ENCODE results near the gene CRCP. TPM values are rescaled to one million over a fixed set of nuclear protein-coding genes. Genes with fewer than 3 reads are reported as not detected.

CRCP gene
- total and polyA plus RNA-seq, 2 of the 13 experiments (the other 11 are each of a cell fraction or from before 2014, with no cell fraction given): 22.7 to 31.0 TPM

DNA sequence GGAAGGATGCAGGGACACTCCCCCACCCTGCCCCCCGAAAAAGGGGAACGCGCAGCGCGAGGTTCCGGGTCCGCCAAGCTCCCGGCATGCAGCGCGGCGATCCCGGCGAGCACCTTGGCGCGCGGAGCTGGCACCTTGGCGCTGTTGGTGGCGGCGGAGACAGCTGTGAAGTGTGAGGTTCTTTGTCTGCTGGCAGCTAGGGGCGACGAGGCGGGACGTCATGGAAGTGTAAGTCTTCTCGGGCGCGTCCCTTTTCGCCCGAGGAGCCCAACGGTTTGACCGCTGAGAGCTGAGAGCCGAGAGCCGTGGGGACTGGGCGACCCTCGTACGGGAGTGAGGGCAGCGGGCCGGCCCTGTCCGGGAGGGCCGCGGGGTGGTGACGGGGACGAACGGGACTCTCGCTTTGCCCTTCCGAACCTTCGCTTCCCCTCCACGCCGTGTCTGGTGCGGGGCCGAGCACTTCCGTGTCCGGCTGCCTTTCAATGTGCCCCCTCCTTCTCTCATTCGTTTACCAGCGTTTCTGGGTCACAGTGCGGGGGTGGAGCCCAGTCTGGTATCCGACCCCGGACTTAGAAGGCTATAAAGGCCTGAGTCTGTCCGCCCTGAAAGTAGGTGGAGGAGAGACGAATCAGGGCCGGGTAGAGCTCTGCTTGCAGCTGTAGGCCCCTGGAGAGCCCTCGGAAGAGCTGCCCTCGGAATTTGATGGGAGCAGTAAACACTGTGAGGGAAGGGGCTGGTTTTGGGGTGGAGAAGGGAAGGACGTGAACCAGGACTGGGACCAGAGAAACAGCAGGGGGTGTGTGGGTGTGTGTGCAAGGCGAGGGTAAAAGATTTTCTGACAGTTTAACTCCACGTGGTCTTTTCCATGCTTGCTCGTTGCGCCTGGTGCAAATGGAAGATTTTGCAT lies at the start of gene CRCP (continued):
- TF ChIP-seq, protein P1, sequence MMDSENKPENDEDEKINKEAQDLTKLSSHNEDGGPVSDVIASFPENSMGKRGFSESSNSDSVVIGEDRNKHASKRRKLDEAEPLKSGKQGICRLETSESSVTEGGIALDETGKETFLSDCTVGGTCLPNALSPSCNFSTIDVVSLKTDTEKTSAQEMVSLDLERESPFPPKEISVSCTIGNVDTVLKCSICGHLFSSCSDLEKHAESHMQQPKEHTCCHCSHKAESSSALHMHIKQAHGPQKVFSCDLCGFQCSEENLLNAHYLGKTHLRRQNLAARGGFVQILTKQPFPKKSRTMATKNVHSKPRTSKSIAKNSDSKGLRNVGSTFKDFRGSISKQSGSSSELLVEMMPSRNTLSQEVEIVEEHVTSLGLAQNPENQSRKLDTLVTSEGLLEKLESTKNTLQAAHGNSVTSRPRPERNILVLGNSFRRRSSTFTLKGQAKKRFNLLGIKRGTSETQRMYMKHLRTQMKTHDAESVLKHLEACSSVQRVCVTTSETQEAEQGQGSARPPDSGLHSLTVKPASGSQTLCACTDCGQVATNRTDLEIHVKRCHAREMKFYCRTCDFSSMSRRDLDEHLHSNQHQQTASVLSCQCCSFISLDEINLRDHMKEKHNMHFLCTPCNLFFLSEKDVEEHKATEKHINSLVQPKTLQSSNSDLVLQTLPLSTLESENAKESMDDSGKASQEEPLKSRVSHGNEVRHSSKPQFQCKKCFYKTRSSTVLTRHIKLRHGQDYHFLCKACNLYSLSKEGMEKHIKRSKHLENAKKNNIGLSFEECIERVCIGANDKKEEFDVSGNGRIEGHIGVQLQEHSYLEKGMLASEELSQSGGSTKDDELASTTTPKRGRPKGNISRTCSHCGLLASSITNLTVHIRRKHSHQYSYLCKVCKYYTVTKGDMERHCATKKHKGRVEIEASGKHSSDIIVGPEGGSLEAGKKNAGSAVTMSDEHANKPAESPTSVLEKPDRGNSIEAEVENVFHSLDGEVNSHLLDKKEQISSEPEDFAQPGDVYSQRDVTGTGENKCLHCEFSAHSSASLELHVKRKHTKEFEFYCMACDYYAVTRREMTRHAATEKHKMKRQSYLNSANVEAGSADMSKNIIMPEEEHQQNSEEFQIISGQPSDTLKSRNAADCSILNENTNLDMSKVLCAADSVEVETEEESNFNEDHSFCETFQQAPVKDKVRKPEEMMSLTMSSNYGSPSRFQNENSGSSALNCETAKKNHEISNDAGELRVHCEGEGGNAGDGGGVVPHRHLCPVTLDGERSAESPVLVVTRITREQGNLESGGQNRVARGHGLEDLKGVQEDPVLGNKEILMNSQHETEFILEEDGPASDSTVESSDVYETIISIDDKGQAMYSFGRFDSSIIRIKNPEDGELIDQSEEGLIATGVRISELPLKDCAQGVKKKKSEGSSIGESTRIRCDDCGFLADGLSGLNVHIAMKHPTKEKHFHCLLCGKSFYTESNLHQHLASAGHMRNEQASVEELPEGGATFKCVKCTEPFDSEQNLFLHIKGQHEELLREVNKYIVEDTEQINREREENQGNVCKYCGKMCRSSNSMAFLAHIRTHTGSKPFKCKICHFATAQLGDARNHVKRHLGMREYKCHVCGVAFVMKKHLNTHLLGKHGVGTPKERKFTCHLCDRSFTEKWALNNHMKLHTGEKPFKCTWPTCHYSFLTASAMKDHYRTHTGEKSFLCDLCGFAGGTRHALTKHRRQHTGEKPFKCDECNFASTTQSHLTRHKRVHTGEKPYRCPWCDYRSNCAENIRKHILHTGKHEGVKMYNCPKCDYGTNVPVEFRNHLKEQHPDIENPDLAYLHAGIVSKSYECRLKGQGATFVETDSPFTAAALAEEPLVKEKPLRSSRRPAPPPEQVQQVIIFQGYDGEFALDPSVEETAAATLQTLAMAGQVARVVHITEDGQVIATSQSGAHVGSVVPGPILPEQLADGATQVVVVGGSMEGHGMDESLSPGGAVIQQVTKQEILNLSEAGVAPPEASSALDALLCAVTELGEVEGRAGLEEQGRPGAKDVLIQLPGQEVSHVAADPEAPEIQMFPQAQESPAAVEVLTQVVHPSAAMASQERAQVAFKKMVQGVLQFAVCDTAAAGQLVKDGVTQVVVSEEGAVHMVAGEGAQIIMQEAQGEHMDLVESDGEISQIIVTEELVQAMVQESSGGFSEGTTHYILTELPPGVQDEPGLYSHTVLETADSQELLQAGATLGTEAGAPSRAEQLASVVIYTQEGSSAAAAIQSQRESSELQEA (CRISPR knock-in tag; IDR thresholded peaks at IDR 0.05; ENCODE audit: not compliant biosample characterization): peak; percentile 79
- TF ChIP-seq NR2F2 (IDR thresholded peaks at IDR 0.05; ENCODE audit: borderline replicate concordance, low read depth) (no peak), ZNF432 (CRISPR knock-in tag; IDR thresholded peaks at IDR 0.05; ENCODE audit: borderline replicate concordance) (no peak), ZNF788 (CRISPR knock-in tag; IDR thresholded peaks at IDR 0.05; ENCODE audit: borderline replicate concordance) (0 out of 2 replicates have a peak, but pooled peaks have one; percentile 39), NFE2L1 (CRISPR knock-in tag; IDR thresholded peaks at IDR 0.05; ENCODE audit: borderline replicate concordance) (no peak), CCAR2 (optimal IDR thresholded peaks at IDR 0.05; ENCODE audit: low read depth, low read length) (no peak), RFXAP (CRISPR knock-in tag; IDR thresholded peaks at IDR 0.05; ENCODE audit: borderline replicate concordance) (peak; percentile 61; the same call in 1 of the 2 replicates), NFIC (IDR thresholded peaks at IDR 0.05; ENCODE audit: low read length) (no peak)
- TF ChIP-seq, protein P2, sequence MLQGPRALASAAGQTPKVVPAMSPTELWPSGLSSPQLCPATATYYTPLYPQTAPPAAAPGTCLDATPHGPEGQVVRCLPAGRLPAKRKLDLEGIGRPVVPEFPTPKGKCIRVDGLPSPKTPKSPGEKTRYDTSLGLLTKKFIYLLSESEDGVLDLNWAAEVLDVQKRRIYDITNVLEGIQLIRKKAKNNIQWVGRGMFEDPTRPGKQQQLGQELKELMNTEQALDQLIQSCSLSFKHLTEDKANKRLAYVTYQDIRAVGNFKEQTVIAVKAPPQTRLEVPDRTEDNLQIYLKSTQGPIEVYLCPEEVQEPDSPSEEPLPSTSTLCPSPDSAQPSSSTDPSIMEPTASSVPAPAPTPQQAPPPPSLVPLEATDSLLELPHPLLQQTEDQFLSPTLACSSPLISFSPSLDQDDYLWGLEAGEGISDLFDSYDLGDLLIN (CRISPR knock-in tag; IDR thresholded peaks at IDR 0.05; ENCODE audit: borderline replicate concordance): peak; percentile 74; the same call in 1 of the 2 replicates
- TF ChIP-seq, protein P3, sequence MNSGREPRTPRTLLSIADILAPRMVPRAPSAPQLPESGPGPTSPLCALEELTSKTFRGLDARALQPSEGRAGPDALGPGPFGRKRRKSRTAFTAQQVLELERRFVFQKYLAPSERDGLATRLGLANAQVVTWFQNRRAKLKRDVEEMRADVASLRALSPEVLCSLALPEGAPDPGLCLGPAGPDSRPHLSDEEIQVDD (CRISPR knock-in tag; IDR thresholded peaks at IDR 0.05; ENCODE audit: borderline replicate concordance): peak; percentile 78; the same call in 1 of the 2 replicates
- TF ChIP-seq, protein P4, sequence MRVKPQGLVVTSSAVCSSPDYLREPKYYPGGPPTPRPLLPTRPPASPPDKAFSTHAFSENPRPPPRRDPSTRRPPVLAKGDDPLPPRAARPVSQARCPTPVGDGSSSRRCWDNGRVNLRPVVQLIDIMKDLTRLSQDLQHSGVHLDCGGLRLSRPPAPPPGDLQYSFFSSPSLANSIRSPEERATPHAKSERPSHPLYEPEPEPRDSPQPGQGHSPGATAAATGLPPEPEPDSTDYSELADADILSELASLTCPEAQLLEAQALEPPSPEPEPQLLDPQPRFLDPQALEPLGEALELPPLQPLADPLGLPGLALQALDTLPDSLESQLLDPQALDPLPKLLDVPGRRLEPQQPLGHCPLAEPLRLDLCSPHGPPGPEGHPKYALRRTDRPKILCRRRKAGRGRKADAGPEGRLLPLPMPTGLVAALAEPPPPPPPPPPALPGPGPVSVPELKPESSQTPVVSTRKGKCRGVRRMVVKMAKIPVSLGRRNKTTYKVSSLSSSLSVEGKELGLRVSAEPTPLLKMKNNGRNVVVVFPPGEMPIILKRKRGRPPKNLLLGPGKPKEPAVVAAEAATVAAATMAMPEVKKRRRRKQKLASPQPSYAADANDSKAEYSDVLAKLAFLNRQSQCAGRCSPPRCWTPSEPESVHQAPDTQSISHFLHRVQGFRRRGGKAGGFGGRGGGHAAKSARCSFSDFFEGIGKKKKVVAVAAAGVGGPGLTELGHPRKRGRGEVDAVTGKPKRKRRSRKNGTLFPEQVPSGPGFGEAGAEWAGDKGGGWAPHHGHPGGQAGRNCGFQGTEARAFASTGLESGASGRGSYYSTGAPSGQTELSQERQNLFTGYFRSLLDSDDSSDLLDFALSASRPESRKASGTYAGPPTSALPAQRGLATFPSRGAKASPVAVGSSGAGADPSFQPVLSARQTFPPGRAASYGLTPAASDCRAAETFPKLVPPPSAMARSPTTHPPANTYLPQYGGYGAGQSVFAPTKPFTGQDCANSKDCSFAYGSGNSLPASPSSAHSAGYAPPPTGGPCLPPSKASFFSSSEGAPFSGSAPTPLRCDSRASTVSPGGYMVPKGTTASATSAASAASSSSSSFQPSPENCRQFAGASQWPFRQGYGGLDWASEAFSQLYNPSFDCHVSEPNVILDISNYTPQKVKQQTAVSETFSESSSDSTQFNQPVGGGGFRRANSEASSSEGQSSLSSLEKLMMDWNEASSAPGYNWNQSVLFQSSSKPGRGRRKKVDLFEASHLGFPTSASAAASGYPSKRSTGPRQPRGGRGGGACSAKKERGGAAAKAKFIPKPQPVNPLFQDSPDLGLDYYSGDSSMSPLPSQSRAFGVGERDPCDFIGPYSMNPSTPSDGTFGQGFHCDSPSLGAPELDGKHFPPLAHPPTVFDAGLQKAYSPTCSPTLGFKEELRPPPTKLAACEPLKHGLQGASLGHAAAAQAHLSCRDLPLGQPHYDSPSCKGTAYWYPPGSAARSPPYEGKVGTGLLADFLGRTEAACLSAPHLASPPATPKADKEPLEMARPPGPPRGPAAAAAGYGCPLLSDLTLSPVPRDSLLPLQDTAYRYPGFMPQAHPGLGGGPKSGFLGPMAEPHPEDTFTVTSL (CRISPR knock-in tag; IDR thresholded peaks at IDR 0.05; ENCODE audit: borderline replicate concordance): no peak

All from HepG2 (cell line).